ENCODE results near the gene E2F2.
A peak's percentile ranks its signal among the peaks of the same experiment; 100 is the strongest.
"Not testable (repeated sequence)": the region's sequence is repeated elsewhere in the genome, so short reads cannot be mapped to it uniquely, and the experiment has no call there.

The E2F2 gene

DNA sequence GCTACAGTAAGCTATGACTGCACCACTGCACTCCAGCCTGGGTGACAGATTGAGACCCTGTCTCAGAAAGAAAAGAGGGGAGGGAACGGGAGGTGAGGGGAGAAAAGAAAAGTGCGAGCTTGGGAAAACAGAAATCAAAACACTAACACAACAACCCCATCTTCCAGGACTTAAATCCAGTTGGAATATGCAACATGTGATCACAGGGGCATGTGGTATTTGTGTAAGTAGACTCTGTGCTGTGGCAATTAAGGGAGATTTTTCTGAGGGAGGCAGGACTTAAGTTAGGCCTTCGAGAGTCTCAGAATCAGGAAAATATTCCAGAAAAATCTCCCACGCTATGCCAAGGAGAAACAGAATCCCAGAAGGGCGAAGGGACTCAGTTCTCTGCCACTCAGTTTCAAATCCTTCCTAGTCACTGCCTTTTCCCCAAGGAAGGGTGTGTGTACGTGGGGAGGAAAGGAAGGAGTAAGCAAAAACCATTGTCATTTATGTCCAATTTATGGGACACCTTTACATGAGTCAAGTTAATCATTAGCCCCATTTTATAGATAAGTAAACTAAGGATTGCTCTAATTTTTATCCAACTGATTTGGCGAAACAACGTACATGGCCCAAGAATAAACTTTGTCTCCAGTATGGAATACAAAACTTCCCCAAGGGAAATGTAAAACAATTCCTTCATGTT is 16.0 kb upstream of the E2F2 start:
- DNase-seq (ENCODE audit: low read depth in 2 of 2) = no peak

DNA sequence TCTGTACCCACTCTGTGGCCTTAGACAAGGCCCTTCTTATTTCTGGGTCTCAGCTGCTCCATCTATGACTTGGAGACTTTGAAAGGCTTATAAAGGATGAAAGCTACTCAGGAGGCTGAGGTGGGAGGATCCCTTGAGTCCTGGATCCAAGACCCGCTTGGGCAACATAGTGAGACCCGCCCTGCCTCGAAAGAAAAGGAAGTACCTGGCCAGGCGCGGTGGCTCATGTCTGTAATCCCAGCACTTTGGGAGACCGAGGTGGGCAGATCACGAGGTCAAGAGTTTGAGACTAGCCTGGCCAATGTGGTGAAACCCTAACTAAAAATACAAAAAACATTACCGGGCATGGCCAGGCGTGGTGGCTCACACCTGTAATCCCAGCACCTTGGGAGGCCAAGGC is 14.8 kb upstream of the E2F2 start:
- no peak for DNase-seq (ENCODE audit: low read depth in 2 of 2)

DNA sequence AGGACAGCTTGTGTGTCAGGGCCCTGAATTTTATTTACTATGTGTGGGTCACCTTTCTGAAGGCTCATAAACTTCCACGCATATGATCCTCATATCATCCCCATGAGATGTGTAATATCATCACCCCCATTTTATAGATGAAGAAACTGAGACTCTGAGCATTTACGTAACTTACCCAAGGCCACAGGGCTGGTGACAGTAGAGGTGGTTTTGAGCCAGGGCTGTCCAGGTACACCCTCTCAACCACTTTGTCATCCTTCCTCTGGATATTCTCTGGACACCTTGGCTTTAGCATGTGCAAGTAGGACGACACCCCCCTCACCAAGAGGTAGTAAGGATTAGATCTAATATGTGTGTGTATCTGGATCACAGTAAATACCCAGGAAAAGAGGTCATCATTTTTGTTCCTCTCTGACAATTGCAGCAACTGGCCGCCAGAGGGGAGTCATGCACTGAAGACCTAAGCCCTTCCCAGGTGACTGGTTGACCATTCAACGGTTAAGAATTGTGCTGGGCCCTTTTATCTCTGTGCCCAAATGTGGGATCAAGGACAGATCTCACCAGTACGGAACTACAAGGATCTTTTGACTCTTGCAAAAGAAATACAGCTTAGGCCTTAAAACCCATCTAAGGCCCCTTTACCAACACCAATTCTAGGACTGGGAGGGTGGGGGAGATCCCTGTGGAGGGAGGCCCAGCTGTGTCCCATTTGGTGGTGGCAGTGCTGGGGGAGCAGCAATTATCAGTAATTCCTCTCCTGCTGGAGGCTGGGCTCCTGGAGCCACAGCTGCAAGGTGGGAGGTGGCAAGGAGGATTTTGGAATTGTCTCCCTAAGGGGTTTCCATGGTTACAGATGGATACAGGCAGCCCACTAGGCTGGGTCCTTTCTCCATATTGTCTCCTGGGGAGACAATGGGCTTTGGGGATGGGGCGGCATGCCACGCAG is 13.7 kb upstream of the E2F2 start:
- peak; percentile 58 to 65 for DNase-seq (ENCODE audit: low read depth in 2 of 2)

DNA sequence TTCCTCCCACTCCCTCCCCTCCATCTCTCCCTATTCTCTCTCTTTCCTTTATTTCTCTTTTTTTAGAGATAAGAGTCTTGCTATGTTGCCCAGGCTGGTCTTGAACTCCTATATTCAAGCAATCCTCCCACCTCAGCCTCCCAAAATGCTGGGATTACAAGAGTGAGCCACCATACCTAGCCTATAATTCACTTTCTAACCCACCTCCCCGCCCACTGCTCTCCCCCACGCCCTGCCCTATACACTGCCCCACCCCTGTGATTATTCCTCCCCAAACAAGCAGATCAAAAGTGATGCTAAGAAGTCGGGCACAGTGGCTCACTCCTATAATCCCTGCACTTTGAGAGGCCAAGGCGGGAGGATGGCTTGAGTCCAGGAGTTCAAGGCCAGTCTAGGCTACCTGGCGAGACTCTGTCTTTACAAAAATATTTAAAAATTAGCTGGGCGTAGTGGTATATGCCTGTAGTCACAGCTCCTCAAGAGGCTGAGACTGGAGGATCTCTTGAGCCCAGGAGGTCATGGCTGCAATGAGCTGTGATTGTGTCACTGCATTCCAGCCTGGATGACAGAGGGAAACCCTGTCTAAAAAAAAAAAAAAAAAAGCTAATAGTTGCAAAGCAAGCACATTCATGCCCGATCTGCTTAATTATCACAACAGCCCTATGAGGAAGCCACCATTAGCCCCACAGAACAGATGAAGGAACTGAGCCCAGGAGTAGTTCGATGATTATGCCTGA is 12.8 kb upstream of the E2F2 start:
- DNase-seq (ENCODE audit: low read depth in 2 of 2) = no peak

DNA sequence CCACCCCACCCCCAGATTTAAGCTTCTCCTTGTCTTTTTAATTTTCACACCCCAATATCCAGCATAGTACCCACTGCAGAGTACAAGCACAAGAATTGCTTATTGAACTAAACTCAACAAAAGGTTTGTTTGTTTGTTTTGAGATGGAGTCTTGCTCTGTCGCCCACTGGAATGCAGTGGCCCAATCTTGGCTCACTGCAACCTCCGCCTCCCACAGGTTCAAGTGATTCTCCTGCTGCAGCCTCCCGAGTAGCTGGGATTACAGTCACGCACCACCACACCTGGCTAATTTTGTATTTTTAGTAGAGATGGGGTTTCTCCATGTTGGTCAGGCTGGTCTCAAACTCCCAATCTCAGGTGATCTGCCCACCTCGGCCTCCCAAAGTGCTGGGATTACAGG is 11.9 kb upstream of the E2F2 start:
- not testable (repeated sequence) for DNase-seq (ENCODE audit: low read depth in 2 of 2)

DNA sequence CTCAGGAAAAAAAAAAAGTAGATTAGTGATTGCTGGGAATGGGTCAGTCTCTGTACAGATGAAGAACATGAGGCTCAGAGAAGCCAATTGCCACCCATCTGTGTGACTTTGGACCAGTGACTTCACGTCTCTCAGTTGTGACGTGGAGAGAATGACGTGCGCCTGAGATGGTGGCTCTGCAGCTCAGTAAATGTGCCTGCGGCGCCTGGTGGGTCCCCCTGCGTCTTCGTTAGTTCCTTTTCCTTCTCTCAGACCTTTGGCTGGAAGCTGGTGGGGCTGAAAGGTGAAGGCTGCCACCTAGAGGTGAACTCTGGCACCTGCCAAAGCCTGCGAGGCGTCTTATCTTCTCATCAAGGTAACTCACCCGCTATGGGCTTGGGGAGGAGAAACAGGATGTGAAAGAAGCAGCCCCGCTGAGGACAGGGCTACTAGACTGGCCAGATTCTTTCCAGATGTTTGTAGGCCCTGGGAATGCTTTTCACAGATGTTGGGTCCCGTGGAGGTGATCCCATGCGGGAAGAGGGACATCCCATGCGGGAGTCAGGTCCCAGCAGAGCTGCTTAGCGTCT is 8.7 kb upstream of the E2F2 start:
- peak; percentile 79 to 80 for DNase-seq (ENCODE audit: low read depth in 2 of 2)

DNA sequence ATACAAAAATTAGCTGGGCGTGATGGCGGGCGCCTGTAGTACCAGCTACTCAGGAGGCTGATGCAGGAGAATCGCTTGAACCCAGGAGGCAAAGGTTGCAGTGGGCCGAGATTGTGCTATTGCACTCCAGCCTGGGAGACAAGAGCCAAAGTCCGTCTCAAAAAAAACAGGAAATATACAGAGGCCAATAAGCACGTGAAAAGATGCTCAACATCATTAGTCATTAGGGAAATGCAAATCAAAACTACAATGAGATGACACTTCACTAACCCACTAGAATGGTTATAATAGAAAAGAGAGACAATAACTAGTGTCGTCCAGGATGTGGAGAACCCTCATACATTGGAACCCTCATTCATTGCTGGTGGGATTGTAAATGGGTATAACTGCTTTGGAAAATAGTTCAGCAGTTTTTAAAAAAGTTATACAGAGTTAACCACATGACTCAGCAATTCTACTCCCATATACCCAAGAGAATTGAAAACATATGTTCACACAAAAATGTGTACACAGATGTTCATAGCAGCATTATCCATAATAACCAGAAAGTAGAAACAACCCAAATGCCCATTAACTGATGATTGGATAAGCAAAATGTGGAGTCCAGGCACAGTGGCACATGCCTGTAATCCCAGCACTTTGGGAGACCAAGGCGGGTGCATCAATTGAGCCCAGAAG is 6.4 kb upstream of the E2F2 start:
- peak; percentile 65 to 69 for DNase-seq (ENCODE audit: low read depth in 2 of 2)

DNA sequence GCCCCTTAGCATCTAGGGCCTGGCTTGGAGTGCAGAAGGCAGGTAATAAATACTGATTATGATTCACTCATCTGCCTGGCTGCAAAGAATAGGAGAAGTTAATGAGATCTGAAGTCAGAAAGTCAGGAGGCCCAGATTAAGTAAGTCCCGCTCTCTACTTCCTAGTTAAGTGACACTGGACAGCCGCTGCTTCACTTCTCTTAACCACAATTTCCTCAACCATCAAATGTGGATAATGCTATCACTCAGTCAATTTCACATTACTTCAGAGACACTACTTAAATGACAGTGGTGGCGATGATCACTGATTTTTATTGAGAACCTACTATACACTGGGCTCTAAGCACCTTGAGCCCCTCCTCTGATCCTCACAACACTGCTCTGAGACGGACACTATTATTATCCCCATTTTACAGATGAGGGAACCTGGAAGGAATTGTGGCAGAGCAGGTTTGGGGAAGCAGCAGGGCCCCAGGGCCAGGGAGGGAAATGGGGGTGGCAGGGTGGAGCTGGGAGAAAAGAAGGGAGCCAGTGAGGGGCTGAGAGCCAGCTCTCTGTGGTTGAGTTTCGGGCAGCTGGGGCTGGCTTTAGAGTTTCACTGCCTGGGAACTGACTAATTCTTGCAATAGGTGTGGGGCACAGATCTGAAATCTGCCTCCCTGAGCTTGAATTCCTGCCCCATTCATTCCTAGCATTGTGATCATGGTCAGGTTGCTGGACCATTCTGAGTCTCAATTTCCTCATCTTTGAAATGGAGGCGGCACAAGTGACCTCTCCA is 2.4 kb upstream of the E2F2 start:
- no peak for DNase-seq (ENCODE audit: low read depth in 2 of 2)

DNA sequence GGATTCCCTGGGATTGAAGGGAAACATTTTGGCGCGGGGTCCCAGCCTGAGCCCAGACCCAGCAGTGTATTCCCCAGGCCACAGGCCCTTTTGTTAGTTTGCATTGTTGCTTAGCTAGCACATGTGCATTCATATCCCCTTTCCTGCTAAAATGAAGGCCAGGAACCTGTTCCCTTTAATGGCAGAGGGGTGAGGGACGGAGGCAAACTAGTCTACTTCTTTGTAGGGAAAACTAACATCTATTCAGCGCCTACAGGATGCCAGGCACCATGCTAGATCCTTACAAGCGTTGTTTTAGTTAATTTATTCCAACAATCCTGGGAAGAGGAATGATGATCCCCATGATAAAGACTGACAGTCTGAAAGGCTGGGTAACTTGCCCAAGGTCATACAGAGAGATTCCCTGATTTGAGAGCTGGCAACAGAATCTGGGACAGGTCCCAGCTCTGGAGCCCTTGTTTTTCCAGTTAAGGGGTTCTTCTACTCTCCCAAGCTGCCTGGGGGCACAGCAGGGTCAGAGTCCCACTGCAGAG is 595 bp upstream of the E2F2 start:
- DNase-seq (ENCODE audit: low read depth in 2 of 2) = no peak

DNA sequence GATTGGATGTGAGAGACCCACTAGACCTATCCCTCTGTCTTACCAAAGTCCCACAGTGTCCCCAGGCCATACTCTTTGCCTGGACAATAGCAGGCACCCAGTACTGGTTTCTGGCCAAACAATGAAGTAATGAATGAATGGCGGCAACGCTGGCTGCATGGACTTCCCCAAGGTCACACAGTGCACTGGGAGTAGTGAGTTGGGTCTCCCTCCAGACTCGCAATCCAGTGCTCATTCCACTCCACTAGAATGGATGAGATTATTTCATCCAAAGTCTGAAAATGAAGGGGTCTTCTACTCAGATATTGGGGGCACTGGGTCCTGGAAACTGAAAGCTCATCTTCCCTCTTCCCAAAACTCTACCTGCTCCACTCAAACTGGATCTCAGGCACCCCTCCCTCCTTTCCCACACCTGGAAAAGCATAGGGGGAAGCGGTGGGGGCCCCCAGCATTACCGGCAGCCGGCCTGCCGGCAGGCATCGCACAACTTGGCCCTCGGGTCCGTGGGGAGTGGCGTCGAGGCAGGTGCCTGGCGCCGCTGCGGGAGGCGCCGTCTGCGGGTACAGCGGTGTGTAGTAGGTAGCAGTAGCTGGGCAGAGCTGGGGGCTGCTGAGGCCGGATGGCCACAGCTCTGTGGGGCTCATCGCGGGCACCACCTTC is 816 bp downstream of the E2F2 start:
- DNase-seq (ENCODE audit: low read depth in 2 of 2) = no peak

DNA sequence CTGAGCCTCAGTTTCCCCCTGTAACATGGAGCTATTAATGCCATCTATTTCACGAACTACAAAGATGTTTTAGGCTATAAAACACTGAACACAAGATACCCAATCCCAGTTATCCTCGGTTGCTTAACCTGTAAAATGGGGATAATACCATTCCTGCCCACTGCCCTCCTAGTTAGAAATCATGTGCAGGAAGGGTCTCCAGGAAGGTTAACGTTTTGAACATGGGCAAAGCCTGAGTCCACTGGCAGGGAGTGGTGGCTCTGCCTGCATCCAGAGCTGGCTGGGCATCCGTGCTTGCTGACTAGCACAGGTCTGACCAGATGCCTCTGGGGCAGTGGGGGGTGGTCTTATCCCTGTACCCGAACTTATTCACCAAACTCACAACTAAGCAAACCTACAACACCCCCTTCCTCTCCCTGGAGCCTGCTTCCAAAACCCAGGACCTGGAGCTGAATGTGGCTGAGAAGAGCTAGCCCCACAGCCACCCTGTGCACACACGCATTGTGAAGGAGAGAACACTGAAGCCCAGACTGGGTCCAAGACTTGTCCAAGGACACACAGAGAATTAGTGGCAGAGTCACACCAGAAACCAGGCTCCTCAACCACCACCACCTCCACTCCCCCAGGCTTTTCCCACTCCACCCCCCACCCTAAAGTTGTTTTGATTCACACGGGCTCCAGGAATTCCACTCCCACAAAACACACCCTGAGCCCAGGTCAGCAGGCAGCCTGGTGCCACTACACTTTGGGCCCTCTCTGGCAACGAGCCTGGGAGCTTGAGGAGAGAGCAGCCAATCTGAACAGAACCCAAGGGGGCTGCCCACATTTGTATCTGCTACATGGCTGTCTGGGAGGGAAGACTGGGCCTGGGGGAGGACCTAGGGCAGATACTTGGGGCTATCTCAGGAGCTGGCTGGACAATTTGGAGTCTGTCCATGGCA is 1.6 kb downstream of the E2F2 start:
- DNase-seq (ENCODE audit: low read depth in 2 of 2) = no peak

DNA sequence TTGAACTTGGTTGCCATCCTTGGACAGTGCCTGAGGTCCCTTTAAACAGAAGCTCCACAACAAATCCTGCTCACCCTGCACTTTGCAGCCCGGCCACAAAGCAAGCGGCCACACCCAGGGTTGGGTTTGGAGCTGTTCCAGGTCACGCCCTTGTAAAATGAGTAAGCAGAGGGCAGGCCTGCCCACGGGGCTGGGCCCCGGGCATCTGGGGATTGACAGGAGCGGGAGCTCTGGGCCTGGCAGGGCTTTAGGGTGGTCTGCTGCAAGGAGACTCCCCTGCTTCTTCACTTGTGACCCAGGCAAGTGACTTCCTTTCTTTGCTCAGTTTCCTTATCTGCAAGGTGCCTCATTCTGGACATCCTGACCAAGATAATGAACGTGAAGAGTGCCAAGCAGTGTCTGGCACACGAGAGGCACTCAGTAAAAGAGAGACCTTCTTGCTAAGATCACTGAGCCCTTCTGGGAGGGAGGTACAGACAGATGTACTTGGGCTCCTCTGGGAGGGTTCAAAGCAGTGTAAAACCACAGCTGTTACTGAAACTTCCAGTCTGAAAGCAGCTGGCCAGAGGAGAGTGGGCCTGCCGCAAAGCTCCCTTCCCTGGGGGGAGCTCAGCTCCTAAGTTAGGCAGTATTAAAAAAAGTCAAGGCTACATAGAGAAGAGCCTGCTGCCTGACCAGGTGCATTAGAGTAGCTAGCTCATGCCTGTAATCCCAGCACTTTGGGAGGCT is 2.6 kb downstream of the E2F2 start:
- DNase-seq (ENCODE audit: low read depth in 2 of 2) = no peak

DNA sequence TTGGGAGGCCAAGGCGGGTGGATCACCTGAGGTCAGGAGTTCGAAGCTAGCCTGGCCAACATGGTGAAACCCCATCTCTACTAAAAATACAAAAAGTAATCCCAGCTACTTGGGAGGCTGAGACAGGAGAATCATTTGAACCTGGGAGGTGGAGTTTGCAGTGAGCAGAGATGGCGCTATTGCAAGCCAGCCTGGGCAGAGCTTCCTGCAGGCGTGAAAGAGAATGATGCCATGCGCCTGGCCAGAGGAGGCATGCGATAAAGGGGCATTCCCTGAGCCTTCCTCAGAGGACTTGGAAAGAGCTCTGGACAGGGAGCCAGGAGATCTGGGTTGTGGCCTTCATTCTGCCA is 3.2 kb downstream of the E2F2 start:
- DNase-seq (ENCODE audit: low read depth in 2 of 2) = no peak

DNA sequence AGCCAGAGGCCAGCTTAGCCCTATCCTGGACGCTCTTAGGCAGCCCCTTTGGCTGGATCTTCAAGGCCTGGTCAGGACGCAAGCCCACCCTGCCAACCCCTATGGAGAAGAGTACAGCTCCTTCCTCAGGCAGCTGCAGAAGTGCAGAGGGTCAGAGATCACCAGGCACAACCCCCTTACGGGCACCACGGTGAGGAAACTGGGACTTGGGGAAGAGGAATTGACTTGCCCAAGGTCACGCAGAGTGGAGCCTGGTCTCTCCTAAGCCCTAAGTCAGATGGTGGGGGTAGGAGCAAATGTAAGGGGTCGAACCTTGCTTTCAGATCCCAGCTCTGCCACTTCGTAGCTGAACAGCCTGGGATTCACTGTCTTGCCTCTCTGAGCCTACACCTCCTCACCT is 3.7 kb downstream of the E2F2 start:
- DNase-seq (ENCODE audit: low read depth in 2 of 2) = no peak

DNA sequence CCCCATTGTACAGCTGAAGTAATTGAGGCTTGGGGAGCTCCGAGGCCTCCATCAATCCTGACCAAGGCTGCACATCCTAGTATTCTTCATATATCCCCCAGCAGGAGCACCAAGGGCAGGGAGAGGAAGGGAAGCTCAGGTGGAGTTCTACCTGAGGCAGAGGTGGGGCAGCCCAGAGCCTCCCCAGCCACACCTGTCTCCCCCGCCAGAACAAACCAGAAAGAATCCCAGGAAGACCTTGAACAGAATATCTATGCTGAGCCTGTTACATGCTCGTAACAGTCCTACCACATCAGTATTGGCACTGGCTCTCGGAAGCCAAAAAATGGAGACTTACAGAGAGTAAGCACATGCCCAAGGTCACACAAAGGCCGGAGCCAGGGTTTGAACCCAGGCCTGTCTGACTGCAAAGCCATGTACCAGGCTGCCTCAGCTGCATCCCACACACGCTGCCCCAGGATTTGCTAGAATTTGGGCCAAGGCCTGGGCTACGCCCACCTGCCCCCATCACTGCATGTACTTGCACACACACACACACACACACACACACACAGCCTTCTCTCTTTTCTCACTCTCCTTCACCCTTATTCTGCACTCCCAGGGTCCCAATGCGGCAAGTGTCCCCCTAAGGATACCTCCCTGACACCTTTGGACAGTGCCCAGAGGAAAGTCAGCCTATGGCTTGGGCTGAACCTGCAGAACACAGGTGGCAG is 4.5 kb downstream of the E2F2 start:
- DNase-seq (ENCODE audit: low read depth in 2 of 2) = no peak

DNA sequence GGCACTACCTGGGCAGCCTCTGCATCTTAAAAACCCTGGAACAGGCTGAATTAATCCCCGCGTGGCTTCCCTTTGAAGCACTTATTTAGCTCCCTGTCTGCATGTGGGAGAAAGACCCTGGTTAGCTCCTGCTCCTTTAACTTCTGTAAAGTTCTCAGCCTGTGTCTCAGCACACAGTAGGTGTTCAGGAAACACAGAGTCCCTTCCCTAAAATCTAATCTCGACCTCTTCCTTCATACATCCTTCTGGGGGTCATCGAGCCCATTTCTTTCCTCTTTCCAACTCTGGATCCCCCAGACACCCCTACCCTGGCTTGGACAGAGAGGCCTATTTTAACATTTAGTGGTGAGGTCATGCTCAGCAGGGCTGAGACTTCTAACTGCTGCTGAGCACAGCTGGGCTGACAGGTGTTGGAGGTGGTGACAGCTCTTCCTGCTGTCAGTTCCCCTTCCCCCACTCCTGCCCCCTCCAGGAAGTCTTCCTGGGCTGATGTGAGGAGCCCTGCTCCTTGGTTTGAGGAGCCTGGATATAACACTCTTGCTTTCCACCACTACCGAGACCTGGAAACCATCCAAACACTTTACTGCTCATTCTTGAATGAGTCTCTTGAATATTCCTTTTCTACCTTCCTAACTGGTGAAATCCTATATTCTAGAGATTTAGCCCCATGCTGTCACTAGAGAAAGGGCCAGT is 5.3 kb downstream of the E2F2 start:
- DNase-seq (ENCODE audit: low read depth in 2 of 2) = no peak
